ENCODE data around the gene CYSLTR1.

DNA sequence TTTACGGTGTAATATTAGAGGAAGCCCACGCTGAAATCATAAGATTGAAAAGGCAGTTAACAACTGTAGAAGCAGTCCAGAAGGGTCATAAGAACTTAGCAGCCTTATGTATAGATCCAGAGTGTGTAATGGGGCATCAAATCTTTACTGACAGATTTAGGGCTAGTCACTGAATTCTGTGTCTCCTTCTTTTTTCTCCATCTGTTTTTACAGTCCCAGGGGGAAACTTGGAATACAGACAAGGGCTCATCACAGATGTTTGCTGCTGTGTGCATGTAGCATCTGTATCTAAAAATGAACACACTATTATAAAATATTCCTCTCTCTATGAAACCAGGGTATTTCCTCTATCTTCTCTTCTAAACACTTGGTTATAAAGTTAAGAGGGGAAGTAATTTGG lies 43.9 kb downstream of the CYSLTR1 start:
- TF ChIP-seq POLR2A (IDR thresholded peaks at IDR 0.05; ENCODE audit: low read length) (no peak), MAFK (IDR thresholded peaks at IDR 0.05; ENCODE audit: partially characterized antibody) (no peak)
- TF ChIP-seq, protein P1, sequence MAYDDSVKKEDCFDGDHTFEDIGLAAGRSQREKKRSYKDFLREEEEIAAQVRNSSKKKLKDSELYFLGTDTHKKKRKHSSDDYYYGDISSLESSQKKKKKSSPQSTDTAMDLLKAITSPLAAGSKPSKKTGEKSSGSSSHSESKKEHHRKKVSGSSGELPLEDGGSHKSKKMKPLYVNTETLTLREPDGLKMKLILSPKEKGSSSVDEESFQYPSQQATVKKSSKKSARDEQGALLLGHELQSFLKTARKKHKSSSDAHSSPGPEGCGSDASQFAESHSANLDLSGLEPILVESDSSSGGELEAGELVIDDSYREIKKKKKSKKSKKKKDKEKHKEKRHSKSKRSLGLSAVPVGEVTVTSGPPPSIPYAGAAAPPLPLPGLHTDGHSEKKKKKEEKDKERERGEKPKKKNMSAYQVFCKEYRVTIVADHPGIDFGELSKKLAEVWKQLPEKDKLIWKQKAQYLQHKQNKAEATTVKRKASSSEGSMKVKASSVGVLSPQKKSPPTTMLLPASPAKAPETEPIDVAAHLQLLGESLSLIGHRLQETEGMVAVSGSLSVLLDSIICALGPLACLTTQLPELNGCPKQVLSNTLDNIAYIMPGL (CRISPR knock-in tag; IDR thresholded peaks at IDR 0.05; ENCODE audit: borderline replicate concordance): no peak
- TF ChIP-seq, protein P2, sequence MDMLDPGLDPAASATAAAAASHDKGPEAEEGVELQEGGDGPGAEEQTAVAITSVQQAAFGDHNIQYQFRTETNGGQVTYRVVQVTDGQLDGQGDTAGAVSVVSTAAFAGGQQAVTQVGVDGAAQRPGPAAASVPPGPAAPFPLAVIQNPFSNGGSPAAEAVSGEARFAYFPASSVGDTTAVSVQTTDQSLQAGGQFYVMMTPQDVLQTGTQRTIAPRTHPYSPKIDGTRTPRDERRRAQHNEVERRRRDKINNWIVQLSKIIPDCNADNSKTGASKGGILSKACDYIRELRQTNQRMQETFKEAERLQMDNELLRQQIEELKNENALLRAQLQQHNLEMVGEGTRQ (IDR thresholded peaks at IDR 0.05): no peak

All from A549 (cell line).